Left lung (tissue), 10 donors: ENCODE measurements around the gene CDK14. TPM values are rescaled to one million over a fixed set of nuclear protein-coding genes. Genes with fewer than 3 reads are reported as not detected.

ENCODE experiments used
- ATAC-seq: fragments of 200-7000 bp; cut with Tn5 transposase; one replicate; pipeline ENCODE4 v1.9.1; 2020; ENCODE audit warnings: moderate library complexity
- DNase-seq, 4 donors: peaks; one replicate each; pipeline ENCODE4 v3.0.0-alpha.2; 2013 to 2020
- H3K27ac ChIP-seq, 2 donors: fragments of 200-600 bp; sonication (generic) in 1 of 2; one replicate each; pipeline versions ENCODE4 v1.5.0 to v1.8.0; 2020 to 2021
- H3K27me3 ChIP-seq, 2 donors: fragments of 200-600 bp; sonication (generic) in 1 of 2; one replicate each; pipeline versions ENCODE4 v1.5.0 to v1.8.0; 2020 to 2021
- H3K36me3 ChIP-seq, 2 donors: fragments of 200-600 bp; sonication (generic) in 1 of 2; one replicate each; pipeline versions ENCODE4 v1.5.0 to v1.8.0; 2020 to 2021
- H3K4me1 ChIP-seq, 2 donors: fragments of 200-600 bp; one replicate each; pipeline ENCODE4 v1.8.0; 2021
- H3K4me3 ChIP-seq, 2 donors: fragments of 200-600 bp; sonication (generic) in 1 of 2; one replicate each; pipeline versions ENCODE4 v1.5.0 to v1.8.0; 2020 to 2021; ENCODE audit warnings: mild to moderate bottlenecking in 1 of 2
- H3K9me3 ChIP-seq, 2 donors: fragments of 200-600 bp; sonication (generic) in 1 of 2; one replicate each; pipeline versions ENCODE4 v1.5.0 to v1.8.0; 2020 to 2021
- CTCF ChIP-seq, 2 donors: fragments of 200-600 bp; sonication (generic) in 1 of 2; IDR thresholded peaks; one replicate each; pipeline versions ENCODE4 v1.5.0 to v1.8.0; 2021; ENCODE audit warnings: antibody characterized with exemption in 2 of 2
- intact Hi-C, 2 donors: fragments of 100-400 bp; cut with DNase I; formaldehyde crosslinking; loops; one replicate each; pipeline versions ENCODE4 v1.11.2 to v1.14.2; 2022
- polyA plus RNA-seq, 6 donors: library from polyadenylated mRNA; unstranded; fragments of 120-200 nt; gene quantifications; one replicate each; pipeline ENCODE4 v1.2.1, GENCODE V29; 2013; ENCODE audit not compliant: insufficient read length in 6 of 6
- total RNA-seq, 2 donors: library from RNA; stranded (reverse); fragmentation: NEBNext Ultra II Directional; extraction: Animal tissue kit (Norgen Biotek cat#: 25700); gene quantifications; one replicate each; pipeline ENCODE4 v1.2.1, GENCODE V29; 2021
- donor health status: DM: no; HTN: yes; CAD: no.
- donor health status: DM: no; HTN: no; CAD: no.

Gene CDK14
- total and polyA plus RNA-seq, 8 donors, result 24.1 to 45.1 (median 30.0) TPM

- Histone ChIP-seq H3K4me1 (no peaks in the 10 kb centered on the region), H3K27ac (no peak overlapping the region), H3K9me3 (no peaks in the 10 kb centered on the region), H3K36me3 (no peaks in the 10 kb centered on the region), H3K4me3 (no peak overlapping the region), H3K27me3 (no peaks in the 10 kb centered on the region)
- intact Hi-C loops, result no loop called here
- TF ChIP-seq CTCF (IDR thresholded peaks at IDR 0.05), result no peak
- DNase-seq (no peak), ATAC-seq (no peak)
Measured at GRCh38 chr7:91226411-91226810, 630.3 kb downstream of the CDK14 start.

- ATAC-seq, result no peak
- no peak for TF ChIP-seq CTCF (IDR thresholded peaks at IDR 0.05)
- H3K4me3 ChIP-seq, result no peak overlapping the region
- H3K27me3 ChIP-seq, result no peaks in the 10 kb centered on the region
- H3K4me1 ChIP-seq, result no peaks in the 10 kb centered on the region
- no peak overlapping the region for H3K27ac ChIP-seq
- DNase-seq, result no peak
- no peaks in the 10 kb centered on the region for H3K36me3 ChIP-seq
- H3K9me3 ChIP-seq, result no peaks in the 10 kb centered on the region
- intact Hi-C loops, result no loop called here
Measured at GRCh38 chr7:91228327-91228726, 632.2 kb downstream of the CDK14 start.

- no peaks in the 10 kb centered on the region for H3K9me3 ChIP-seq
- no peak overlapping the region for H3K4me3 ChIP-seq
- H3K36me3 ChIP-seq, result no peaks in the 10 kb centered on the region
- TF ChIP-seq CTCF (IDR thresholded peaks at IDR 0.05), result no peak
- intact Hi-C loops, result no loop called here
- no peaks in the 10 kb centered on the region for H3K4me1 ChIP-seq
- no peaks in the 10 kb centered on the region for H3K27me3 ChIP-seq
- ATAC-seq (no peak), DNase-seq (no peak)
- no peak overlapping the region for H3K27ac ChIP-seq
Measured at GRCh38 chr7:91228927-91229558, 632.9 kb downstream of the CDK14 start.

- ATAC-seq (no peak), DNase-seq (no peak)
- no peak overlapping the region for H3K4me3 ChIP-seq
- intact Hi-C loops, result no loop called here
- TF ChIP-seq CTCF (IDR thresholded peaks at IDR 0.05), result no peak
- no peaks in the 10 kb centered on the region for H3K27me3 ChIP-seq
- H3K4me1 ChIP-seq, result no peaks in the 10 kb centered on the region
- no peaks in the 10 kb centered on the region for H3K9me3 ChIP-seq
- no peaks in the 10 kb centered on the region for H3K36me3 ChIP-seq
- H3K27ac ChIP-seq, result no peak overlapping the region
Measured at GRCh38 chr7:91230100-91230499, 634.0 kb downstream of the CDK14 start.

GRCh38 chr7:91230503-91230902 is 634.4 kb downstream of the CDK14 start:
- Histone ChIP-seq H3K36me3 (no peaks in the 10 kb centered on the region), H3K4me1 (no peaks in the 10 kb centered on the region), H3K9me3 (no peaks in the 10 kb centered on the region), H3K27me3 (no peaks in the 10 kb centered on the region), H3K4me3 (no peak overlapping the region), H3K27ac (no peak overlapping the region)
- ATAC-seq (no peak), DNase-seq (no peak)
- intact Hi-C loops, result no loop called here
- TF ChIP-seq CTCF (IDR thresholded peaks at IDR 0.05), result no peak
